GM21529 (cell line): Measurements from ENCODE around the gene OR6P1.

Experiments
- ATAC-seq: cut with Tn5 transposase; IDR thresholded peaks from one replicate; pipeline ENCODE4 v1.9.1; 2021; ENCODE audit not compliant: unreplicated experiment

Gene OR6P1

DNA sequence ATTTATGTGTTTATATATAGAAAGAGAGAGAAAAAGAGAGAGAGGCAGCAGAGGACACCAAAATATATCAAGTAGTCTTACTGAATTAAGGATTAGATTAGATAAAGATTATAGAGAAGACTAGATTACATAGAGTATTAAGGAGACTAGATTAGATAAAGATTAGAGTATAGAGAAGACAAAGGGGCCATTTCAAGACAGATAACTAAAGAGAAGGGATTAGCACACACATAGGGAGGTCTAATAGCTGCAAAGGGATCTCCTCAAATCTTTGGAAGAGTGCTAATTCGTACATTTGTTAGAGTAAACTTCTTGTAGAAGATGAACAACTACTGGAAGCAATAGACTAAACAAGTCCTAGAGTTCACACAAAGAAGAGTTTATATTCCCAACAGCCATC, 50.4 kb downstream of the OR6P1 start:
- ATAC-seq: no peak

DNA sequence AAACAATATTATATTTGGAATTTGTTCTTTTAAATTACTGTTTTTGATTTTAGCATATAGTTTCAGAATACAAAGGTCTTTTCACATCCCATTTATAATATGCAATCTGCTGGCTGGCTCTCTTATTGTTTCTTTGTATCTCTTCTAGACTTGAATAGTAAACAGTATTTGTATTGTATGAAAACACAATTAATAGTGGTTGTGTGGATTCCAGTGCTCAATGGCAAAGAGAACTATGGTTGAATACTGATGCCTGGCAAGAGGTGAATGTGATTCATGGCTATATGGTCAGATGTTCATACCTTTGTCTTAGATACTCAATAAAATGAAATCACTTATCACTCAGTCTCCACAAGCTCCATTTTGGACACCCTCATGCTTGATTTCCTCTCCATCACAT, 53.4 kb downstream of the OR6P1 start:
- ATAC-seq: no peak
